NCI-H446 treated with DMSO at 0.1 percent for 48 hours (cell line): ENCODE data around the gene CHCHD4.
"Not testable (repeated sequence)": the region's sequence is repeated elsewhere in the genome, so short reads cannot be mapped to it uniquely, and the experiment has no call there.

Experiments used
- DNase-seq: peaks from one replicate; lab custom pipeline; 2025; lab: John Stamatoyannopoulos, UW

CHCHD4 gene

DNA sequence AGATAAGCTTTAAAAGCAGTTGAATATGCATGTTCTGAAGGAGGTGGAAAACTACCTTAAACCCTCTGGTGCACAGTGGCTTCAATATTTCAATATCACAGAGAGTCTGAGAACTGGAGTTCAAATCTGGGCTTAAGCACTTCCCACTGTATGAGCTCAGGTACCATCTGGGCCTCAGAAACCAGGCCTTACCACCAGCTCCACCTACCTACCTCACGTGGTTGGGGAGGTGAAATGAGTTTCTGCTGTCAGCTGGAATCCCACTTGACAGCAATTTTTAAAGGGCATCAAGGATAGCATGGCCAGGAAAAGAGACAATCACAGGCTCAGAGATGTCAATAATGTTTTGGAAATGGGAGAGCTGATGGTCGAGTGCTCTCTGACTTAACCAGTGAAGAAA lies 5.0 kb downstream of the CHCHD4 start:
- no peak for DNase-seq

DNA sequence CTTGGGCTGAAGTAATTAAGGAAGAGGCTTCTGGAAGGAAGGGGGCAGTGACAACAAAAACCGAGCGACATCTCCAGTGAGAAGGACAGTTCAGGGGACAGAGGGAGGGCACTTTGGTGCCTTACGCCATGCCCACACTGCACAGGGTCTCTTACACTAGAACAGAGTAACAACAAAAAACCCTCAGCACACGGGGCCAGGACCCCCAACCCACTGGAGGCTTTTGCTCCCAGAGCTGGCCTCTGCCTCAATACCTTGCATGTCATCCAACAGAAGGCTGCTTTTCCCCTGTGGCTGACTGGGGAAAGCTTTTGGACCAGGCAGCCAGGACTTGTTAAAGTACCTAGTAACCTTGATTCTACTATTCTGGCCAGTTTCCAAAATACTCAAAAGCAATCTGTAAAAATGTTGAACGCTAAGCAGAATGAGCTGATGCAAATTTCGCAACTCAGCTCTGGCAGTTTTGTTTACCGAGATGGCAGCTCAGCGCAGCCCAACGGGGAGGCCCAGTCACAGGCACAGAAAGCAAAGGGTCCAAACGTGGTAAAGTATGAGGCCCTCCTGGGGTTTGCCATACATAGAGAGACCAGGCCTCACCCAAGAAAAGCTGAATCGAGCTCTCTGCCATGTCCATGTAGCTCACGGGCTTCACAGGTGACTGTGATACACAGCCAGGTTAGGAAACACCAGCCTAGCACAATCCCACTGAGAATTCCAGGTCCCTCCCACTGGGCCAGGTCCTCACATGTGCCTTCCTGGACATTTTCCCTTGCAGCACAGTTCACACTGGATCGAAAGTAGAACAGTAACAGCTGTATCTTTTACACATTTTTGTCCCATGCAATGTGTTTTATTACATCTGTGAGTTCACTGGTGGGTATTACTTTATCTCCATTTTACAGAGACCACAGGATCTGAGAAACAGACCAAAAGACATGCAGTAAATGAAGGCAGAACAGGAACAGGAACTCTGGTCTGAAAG lies 6.0 kb downstream of the CHCHD4 start:
- DNase-seq: no peak

DNA sequence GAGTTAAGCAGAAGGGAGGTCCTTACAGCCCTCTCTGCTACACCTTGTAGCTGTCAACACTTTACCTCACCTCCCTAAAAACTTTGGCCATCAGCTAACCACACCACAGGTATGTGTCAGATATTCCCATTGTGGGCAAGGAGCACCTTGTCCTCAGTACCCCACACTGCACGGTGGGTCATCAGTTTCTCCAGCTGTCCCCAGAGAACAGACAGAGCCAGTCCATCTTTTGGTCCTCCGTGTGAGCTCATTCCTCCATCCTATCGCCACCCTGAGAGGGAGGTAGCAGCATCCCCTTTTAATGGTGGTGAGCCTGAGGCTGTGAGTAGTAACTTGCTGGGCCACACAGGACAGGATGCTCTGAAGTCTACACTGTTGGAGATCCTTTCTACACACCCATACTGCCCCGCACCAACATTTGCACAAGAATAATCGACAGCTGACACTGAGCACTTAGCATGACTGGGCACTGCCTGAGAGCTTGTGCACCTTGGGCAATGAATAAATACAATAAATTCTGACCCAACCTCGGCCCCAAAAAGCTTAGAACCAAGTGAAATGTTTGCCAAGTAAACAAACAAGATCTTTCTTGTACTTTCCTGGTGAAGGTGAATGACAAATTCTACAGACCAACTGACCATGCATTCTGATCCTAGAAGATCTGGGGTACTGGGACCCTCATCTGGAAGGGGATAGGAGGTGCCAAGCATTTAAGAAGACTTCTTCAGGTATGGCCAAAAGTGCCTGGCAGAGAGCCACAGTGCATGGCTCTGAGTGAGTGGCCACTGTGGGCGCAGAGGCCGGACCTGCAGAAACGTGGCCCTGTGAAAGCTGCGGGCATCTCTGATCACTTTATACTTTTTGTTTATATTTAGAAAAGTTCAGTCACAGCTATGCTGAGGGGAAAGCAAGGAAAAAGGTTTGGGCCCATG lies 6.9 kb downstream of the CHCHD4 start:
- DNase-seq: no peak

DNA sequence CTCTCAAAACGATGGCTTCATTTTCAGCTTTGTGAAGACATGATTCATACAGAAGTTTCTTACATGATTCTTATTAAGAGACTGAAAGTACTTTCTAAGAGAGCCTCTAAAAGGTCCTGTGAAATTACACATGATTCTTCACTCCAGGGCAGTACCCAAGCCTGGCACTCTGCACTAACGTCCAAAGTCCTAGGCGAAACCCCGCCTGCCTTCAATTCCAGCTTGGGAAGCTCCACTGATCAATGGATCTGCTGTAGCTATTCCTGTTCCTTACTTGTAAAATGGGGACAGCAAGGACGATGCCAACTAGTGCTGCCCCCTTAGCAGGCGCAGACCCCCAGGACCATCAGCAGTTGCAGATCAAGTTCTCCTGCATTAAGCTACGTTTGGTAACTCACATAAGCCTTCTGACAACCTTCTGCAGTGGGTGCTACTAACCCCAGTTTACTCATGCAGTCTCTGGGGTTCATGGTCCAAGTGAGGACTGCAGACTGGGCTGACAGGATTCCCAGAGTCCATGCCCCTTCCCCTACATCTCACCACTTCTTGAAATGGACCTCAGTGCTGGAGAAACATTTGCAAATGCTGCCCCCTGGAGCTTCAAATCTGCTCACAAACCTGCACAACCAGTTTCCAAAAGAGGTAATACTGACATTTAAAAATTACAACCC lies 10.6 kb downstream of the CHCHD4 start:
- DNase-seq: no peak

DNA sequence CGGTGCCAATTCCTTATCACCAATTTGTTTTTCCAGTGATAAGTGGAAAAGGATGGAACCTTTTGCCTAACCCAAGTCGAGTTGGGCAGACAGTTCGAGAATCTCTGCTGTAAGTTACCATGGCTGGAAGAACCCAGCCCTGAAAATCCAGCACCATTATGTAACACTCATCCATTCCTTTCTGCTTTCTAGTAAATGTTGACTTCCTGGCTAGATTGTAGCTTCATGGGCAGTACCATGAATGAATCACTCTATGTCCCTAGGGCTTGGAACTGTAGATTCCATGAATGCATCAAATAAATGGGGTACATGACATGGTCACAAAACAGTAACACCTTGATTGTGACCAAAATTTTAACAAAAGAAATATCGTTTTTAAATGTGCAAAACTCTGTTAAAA lies 14.0 kb downstream of the CHCHD4 start:
- DNase-seq: no peak

DNA sequence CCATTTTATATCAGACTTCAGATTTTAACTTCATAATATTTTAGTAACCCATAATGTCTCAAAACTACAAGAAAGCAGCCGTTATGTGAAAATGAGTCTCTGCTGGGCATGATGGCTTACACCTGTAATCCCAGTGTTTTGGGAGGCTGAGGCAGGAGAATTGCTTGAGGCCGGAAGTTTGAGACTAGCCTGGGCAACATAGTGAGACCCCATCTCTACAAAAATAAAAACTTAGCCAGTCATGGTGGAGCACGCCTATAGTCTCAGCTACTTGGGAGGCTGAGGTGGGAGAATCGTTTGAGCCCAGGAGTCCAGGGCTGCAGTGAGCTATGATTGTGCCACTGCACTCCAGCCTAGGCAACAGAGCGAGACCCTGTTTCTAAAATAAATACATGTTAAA lies 14.8 kb downstream of the CHCHD4 start:
- DNase-seq: not testable (repeated sequence)

DNA sequence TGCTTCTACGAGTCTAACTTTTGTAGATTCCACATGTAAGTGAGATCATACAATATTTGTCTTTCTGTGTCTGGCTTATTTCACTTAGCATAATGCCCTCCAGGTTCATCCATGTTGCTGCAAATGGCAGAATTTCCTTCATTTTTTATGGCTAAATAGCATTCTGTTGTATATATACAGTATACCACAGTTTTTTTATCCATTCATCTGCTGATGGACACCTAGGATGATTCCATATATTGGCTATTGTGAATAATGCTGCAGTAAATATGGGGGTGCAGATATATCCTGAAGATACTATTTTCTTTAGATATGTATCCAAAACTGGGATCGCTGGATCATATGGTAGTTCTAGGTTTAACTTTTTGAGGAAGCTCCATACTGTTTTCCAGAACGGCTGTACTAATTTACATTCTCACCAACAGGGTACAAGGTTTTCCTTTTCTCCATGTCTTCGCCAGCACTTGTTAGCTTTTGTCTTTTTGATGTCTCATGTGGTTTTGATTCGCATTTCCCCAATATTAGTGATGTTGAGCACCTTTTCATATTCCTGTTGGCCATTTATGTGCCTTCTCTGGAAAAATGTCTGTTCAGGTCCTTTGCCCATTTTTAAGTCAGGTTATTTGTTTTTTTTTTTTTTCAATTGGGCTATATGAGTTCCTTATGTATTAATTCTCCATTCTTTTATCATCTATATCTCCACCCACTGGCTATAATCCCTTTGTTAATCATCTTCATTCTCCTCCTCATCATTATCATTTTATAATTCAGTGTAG lies 26.9 kb downstream of the CHCHD4 start:
- DNase-seq: no peak

DNA sequence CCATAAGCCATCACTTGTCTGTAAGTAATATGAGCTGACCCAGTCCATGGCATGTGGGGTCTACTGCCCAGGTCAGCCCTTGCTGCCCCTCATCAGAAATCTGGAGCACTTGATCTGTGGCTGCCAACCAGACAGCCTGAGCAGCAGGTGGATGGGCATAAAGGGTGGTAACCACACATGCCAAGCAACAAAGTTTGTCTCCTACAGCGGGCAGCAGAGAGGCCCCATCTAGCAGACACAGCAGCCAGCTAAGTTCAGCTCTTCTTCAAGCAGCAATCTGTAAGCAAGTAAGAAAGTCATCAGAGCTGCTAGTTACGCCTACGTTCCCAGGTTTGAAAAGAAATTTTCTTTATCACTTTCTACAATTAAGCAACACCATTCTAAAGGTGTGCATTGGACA lies 27.9 kb downstream of the CHCHD4 start:
- DNase-seq: no peak

DNA sequence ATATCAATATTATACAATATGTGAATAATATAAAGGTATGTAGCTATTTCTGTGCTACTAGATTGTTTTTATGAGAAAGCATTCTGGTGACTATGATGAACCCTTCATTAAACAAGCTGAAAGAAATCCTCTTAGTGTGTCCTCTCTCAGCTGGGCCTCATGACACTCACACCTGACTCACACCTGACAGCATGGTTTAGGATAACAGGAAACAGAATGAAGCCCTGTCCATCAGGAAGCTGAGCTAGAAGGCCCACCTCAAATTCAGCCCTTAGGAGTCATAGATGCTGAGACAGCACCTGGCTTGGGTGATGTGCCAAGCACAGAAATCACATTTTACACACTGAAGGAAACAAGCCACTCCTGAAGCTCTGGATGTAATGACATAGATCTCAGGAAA lies 30.8 kb downstream of the CHCHD4 start:
- no peak for DNase-seq

DNA sequence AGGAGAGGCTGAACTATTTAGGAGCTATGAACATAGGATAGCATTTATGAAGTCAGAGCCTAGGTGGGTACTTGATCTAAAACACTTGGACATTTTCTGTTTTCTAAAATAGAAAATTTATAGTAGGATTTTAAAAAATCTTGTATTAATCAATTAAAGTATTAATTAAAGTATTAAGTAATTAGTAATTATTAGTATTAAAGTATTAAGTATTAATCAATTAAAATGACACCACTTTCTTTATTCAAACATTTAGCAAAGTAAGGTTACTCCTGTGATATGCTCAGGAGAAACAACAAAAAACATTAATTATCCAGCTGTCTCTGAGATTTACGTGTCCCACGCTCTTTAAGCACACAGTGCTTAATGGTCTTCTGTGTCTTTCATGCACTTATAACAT lies 32.2 kb downstream of the CHCHD4 start:
- no peak for DNase-seq

DNA sequence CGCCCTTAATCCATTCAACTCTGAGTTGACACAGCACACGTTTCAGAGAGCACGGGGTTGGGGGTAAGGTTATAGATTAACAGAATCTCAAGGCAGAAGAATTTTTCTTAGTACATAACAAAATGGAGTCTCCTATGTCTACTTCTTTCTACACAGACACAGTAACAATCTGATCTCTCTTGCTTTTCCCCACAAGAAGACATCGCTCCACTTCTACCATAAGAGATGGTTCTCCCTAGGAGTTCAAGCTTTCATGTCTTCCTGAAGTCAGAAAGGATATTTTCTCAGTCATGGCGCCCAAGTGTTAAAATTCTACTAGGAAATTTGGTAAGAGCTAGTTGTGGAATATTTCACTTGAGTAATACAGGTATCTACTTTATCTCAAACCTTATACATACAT lies 32.7 kb downstream of the CHCHD4 start:
- DNase-seq: not testable (repeated sequence)

DNA sequence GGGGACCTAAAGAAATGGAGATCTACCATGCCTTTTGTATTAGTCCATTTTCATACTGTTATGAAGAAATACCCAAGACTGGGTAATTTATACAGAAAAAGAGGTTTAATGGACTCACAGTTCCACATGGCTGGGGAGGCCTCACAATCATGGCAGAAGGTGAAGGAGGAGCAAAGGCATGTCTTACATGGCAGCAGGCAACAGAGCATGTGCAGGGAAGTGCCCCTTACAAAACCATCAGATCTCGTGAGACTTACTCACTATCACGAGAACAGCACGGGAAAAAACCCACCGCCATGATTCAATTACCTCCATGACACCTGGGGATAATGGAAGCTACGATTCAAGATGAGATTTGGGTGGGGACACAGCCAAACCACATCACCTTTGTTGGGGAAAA lies 37.2 kb downstream of the CHCHD4 start:
- DNase-seq: not testable (repeated sequence)

DNA sequence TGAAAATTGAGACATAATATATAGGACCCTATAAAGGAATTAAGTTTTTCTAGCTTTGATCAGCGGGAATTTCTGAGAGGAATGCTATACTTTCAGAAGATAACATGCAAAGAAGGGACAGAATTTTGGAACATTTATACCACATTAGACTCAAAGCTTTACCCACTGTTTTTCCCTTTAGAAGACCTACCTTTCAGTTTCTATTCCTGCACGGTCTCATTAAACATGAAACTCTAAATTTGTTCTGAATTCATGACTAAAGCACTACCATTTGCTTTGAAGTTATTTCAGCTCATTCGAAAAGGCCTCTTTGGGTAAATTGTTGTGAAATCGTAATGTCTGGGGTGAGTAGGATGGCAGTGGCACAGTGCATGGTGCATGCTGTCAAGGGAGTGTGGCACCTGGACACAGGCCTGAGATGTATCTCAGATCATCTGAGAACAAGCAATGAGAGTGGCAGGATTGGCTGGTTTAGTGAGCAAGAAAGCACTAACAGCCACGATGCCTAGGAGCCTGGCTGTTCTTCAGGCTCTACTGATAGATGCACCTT lies 42.5 kb downstream of the CHCHD4 start:
- no peak for DNase-seq

DNA sequence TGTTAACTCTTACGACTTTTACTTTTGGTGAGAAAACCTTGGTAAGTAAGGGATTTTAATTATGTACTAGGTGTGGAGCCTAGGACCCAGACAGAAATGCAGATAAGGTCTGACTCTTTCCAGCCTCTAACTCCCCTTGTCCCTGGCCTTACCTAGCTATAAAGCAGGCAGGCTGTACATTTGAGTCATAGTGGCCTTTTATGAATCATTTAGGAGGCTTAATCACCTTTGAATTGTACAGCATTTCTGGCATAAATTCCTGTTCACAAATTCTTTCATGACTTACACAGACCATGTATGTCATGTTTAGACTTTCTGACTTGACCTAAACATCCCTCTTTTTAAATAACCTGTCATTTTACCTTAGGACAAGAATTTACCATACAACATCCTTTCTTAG lies 47.4 kb downstream of the CHCHD4 start:
- DNase-seq: no peak

DNA sequence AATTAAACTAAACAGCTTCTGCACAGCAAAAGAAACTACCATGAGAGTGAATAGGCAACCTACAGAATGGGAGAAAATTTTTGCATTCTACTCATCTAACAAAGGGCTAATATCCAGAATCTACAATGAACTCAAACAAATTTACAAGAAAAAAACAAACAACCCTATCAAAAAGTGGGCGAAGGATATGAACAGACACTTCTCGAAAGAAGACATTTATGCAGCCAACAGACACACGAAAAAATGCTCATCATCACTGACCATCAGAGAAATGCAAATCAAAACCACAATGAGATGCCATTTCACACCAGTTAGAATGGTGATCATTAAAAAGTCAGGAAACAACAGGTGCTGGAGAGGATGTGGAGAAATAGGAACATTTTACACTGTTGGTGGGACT lies 49.4 kb downstream of the CHCHD4 start:
- DNase-seq: not testable (repeated sequence)

DNA sequence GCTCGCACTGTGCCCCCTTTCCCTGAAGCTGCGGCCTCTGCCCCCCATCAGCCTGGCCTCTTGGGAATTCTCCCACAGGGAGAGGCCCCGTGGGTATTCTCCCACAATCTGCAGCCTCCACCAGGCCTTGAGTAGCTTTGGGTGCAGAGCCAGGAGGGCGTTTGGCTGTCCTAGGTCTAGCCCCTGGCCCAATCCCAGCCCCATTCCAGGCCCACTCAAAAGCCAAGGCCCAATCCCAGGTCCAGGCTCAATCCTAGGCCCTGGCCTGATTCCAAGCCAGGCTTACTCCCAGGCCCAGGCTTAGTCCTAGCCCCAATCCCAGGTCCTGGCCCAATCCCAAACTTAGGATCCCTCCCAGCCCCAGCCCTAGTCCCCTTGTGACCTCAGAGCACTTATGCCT lies 59.8 kb downstream of the CHCHD4 start:
- DNase-seq: no peak

DNA sequence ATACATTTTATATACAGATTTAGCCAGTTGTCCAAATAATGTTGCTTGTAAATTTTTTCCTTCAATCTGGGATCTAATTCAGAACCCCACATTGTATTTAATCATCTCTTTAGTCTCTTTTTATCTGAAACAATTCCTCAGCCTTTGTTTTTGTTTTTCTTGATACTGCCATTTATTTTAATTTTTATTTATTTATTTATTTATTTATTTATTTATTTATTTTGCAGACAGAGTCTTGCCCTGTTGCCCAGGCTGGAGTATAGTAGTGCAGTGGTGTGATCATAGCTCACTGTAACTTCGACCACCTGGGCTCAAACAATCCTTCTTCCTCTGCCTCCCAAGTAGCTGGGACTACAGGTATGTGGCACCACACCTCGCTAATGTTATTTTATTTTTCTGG lies 61.5 kb downstream of the CHCHD4 start:
- no peak for DNase-seq
